ENCODE data around the gene RPUSD4. TPM values are rescaled to one million over a fixed set of nuclear protein-coding genes. Genes with fewer than 3 reads are reported as not detected.

Gene RPUSD4
- polyA plus RNA-seq, 2 of the 4 experiments (the other 2 are of a cell fraction): 15.4 to 16.2 TPM

DNA sequence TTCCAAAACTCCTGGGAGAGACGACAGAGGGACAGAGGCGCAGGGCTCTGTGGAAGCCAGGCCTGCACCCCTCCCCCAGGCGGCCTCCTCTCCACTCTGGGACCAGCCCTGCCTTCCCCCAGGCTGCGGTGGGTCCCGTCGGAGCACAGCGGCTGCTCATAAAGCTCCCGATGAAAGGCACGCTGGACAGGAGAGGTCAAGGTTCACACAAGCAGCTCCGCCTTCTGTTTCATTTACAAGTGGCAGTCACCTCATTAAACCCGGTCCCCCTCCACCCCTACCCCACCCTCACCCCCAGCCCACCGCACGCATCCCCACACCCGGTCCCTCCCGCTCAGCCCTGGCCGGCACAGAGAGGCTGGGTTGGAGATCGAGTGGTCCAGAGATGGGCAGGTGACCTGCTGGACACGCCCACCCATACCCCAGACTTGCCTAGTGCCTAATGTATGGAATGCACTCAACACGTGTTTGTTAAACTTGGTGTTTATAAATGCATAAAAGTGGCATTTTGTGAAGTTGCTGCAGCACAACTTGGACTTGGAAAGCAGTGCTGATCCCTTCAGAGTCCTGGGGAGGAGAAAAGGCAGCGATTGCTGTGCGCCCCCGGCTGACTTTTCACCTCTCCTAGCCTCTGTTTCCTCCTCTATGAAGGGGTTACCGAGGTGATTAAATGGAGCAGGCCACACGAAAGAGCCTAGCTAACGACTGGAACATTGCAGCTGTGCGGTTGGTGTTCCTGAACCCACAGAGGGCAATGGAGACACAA is 26.0 kb downstream of the RPUSD4 start:
- H3K4me1 ChIP-seq: no peaks in the 10 kb centered on the region
- no peak overlapping the region for H3K4me2 ChIP-seq
- no peak for FAIRE-seq
- TF ChIP-seq, protein P1, sequence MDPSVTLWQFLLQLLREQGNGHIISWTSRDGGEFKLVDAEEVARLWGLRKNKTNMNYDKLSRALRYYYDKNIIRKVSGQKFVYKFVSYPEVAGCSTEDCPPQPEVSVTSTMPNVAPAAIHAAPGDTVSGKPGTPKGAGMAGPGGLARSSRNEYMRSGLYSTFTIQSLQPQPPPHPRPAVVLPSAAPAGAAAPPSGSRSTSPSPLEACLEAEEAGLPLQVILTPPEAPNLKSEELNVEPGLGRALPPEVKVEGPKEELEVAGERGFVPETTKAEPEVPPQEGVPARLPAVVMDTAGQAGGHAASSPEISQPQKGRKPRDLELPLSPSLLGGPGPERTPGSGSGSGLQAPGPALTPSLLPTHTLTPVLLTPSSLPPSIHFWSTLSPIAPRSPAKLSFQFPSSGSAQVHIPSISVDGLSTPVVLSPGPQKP (IDR thresholded peaks at IDR 0.05; ENCODE audit: low read depth, low read length): no peak
- TF ChIP-seq RARB (CRISPR knock-in tag; IDR thresholded peaks at IDR 0.05): no peak
- no peak for TF ChIP-seq MAZ (IDR thresholded peaks at IDR 0.05; ENCODE audit: borderline replicate concordance, low read depth, low read length)
- no peak for TF ChIP-seq HOXA7 (CRISPR knock-in tag; IDR thresholded peaks at IDR 0.05)
- CTCF ChIA-PET: interaction anchor here (1.2 to 1.8 kb wide), 2 partner anchors 8 to 244 kb away, joined by 3 to 10 read pairs; no protein-coding TSS in a partner anchor
- no peak overlapping the region for H3K27ac ChIP-seq
- no peak for ATAC-seq
- no peak for DNase-seq (ENCODE audit: low read depth in 1 of 2, low spot score in 1 of 2)
- POLR2A ChIA-PET: no interaction called here
- WGBS (ENCODE audit: missing lambda C conversion rate): 92% methylated on average over 23 of the region's 26 CpGs
- no peaks in the 10 kb centered on the region for H3K9me3 ChIP-seq
- H3K4me3 ChIP-seq: no peak overlapping the region

DNA sequence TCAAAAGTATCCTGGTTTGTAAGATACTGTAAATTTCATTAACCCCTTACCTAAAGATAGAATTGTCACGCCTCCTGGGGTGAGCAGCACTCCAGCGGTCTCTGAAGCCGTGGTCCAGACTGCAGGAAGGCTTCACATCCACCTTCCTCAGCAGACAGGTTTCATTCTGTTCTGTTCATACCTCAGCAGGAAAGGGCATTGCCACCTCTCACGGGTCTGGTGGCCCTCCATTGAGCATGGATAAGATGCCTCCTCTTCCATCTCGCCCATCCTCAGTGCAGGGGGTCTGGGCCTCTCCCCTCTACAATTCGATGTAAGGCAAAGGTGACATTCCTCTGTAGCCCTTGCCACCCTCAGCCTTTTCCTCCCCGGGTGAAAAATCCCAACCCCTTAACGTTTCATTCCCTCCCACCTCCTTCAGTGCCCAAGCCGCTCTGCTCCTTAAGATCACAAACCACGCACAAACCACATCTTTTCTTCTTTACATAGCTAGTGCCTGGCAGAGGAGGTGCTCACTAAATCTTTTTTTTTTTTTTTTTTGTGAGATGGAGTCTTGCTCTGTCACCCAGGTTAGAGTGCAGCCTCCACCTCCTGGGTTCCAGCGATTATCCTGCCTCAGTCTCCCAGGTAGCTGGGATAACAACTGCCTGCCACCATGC is 28.5 kb downstream of the RPUSD4 start:
- POLR2A ChIA-PET: no interaction called here
- CTCF ChIA-PET: interaction anchor here (0.8 kb wide), 1 partner anchor 121 kb away, joined by 5 read pairs; the partner anchor contains the start of gene CDON
- TF ChIP-seq, protein P2, sequence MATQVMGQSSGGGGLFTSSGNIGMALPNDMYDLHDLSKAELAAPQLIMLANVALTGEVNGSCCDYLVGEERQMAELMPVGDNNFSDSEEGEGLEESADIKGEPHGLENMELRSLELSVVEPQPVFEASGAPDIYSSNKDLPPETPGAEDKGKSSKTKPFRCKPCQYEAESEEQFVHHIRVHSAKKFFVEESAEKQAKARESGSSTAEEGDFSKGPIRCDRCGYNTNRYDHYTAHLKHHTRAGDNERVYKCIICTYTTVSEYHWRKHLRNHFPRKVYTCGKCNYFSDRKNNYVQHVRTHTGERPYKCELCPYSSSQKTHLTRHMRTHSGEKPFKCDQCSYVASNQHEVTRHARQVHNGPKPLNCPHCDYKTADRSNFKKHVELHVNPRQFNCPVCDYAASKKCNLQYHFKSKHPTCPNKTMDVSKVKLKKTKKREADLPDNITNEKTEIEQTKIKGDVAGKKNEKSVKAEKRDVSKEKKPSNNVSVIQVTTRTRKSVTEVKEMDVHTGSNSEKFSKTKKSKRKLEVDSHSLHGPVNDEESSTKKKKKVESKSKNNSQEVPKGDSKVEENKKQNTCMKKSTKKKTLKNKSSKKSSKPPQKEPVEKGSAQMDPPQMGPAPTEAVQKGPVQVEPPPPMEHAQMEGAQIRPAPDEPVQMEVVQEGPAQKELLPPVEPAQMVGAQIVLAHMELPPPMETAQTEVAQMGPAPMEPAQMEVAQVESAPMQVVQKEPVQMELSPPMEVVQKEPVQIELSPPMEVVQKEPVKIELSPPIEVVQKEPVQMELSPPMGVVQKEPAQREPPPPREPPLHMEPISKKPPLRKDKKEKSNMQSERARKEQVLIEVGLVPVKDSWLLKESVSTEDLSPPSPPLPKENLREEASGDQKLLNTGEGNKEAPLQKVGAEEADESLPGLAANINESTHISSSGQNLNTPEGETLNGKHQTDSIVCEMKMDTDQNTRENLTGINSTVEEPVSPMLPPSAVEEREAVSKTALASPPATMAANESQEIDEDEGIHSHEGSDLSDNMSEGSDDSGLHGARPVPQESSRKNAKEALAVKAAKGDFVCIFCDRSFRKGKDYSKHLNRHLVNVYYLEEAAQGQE (IDR thresholded peaks at IDR 0.05): no peak
- TF ChIP-seq POLR2A (IDR thresholded peaks at IDR 0.05; ENCODE audit: low read length) (no peak), CHD4 (IDR thresholded peaks at IDR 0.05; ENCODE audit: borderline replicate concordance) (no peak), ESRRA (IDR thresholded peaks at IDR 0.05; ENCODE audit: borderline replicate concordance, low read length) (no peak), RFX5 (IDR thresholded peaks at IDR 0.05) (no peak), NPAS2 (CRISPR knock-in tag; IDR thresholded peaks at IDR 0.05; ENCODE audit: borderline replicate concordance) (no peak), ZC3H11A (IDR thresholded peaks at IDR 0.05) (no peak), EHF (CRISPR knock-in tag; IDR thresholded peaks at IDR 0.05) (no peak), NFE2L2 (conservative IDR thresholded peaks at IDR 0.05; ENCODE audit: low read length) (no peak)
- TF ChIP-seq, protein P3, sequence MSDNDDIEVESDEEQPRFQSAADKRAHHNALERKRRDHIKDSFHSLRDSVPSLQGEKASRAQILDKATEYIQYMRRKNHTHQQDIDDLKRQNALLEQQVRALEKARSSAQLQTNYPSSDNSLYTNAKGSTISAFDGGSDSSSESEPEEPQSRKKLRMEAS (IDR thresholded peaks at IDR 0.05): no peak
- TF ChIP-seq, protein P4, sequence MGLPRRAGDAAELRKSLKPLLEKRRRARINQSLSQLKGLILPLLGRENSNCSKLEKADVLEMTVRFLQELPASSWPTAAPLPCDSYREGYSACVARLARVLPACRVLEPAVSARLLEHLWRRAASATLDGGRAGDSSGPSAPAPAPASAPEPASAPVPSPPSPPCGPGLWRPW (IDR thresholded peaks at IDR 0.05): no peak
- TF ChIP-seq, protein P5, sequence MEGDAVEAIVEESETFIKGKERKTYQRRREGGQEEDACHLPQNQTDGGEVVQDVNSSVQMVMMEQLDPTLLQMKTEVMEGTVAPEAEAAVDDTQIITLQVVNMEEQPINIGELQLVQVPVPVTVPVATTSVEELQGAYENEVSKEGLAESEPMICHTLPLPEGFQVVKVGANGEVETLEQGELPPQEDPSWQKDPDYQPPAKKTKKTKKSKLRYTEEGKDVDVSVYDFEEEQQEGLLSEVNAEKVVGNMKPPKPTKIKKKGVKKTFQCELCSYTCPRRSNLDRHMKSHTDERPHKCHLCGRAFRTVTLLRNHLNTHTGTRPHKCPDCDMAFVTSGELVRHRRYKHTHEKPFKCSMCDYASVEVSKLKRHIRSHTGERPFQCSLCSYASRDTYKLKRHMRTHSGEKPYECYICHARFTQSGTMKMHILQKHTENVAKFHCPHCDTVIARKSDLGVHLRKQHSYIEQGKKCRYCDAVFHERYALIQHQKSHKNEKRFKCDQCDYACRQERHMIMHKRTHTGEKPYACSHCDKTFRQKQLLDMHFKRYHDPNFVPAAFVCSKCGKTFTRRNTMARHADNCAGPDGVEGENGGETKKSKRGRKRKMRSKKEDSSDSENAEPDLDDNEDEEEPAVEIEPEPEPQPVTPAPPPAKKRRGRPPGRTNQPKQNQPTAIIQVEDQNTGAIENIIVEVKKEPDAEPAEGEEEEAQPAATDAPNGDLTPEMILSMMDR (IDR thresholded peaks at IDR 0.05): no peak
- H3K4me3 ChIP-seq: no peak overlapping the region
- H3K4me1 ChIP-seq: no peaks in the 10 kb centered on the region
- FAIRE-seq (no peak), ATAC-seq (no peak), DNase-seq (ENCODE audit: low read depth in 1 of 2, low spot score in 1 of 2) (no peak)
- no peak overlapping the region for H3K4me2 ChIP-seq
- WGBS (ENCODE audit: missing lambda C conversion rate): 82% methylated on average over 11 of the region's 11 CpGs
- no peak overlapping the region for H3K27ac ChIP-seq
- no peaks in the 10 kb centered on the region for H3K9me3 ChIP-seq

Data from A549 (cell line).